HepG2 (cell line): ENCODE measurements around the gene AMIGO3.
"Not testable (repeated sequence)": the region's sequence is repeated elsewhere in the genome, so short reads cannot be mapped to it uniquely, and the experiment has no call there.

Source experiments
- CTCF ChIP-seq: sonication (generic); formaldehyde crosslinking; IDR thresholded peaks from 2 replicates; pipeline ENCODE4 v1.5.0; 2020; ENCODE audit warnings: mild to moderate bottlenecking, missing genetic modification reagents, moderate library complexity
- JUN ChIP-seq: sonication (generic); formaldehyde crosslinking; IDR thresholded peaks from 2 replicates; pipeline ENCODE4 v1.4.0; 2020; ENCODE audit warnings: mild to moderate bottlenecking, missing genetic modification reagents
- POLR2A ChIP-seq, 2 experiments: IDR thresholded peaks; 2 replicates each; pipeline ENCODE4 v1.6.1; 2011; ENCODE audit warnings: low read depth in 2 of 2, low read length in 2 of 2, mild to moderate bottlenecking in 1 of 2, moderate library complexity in 1 of 2; ENCODE audit not compliant: insufficient read depth in 1 of 2
- RNF2 ChIP-seq: fragments of 450-650 bp; conservative IDR thresholded peaks from 2 replicates; pipeline ENCODE4 v1.6.1; 2016; ENCODE audit warnings: low read depth
- ZNF337 ChIP-seq: sonication (generic); formaldehyde crosslinking; IDR thresholded peaks from 2 replicates; pipeline ENCODE4 v1.5.1; 2020; ENCODE audit warnings: missing genetic modification reagents, low read depth, mild to moderate bottlenecking, borderline replicate concordance

GRCh38 chr3:49748874-49749273 lies 29.4 kb upstream of the AMIGO3 start:
- not testable (repeated sequence) for TF ChIP-seq ZNF337 (CRISPR knock-in tag); JUN (CRISPR knock-in tag); RNF2; CTCF (CRISPR knock-in tag); POLR2A (IDR thresholded peaks at IDR 0.05; ENCODE audit: insufficient read depth in 1 of 2, low read depth in 2 of 2, low read length in 2 of 2)
